ENCODE data around the gene TPCN1. TPM values are rescaled to one million over a fixed set of nuclear protein-coding genes. Genes with fewer than 3 reads are reported as not detected.

TPCN1 gene
- total and polyA plus RNA-seq, 2 of the 8 experiments (the other 6 are each of a cell fraction or from before 2014, with no cell fraction given), result 14.9 to 21.4 TPM

- ChIA-PET POLR2A (ENCODE audit: partially characterized antibody) (interaction anchor here (1.4 kb wide), 1 partner anchor 17 kb away, joined by 3 read pairs; no protein-coding TSS in a partner anchor), CTCF (ENCODE audit: partially characterized antibody) (no interaction called here)
- Histone ChIP-seq H3K36me3 (ENCODE audit: control insufficient read depth in 2 of 4, insufficient read depth in 4 of 4, low read length in 3 of 4) (no peaks in the 10 kb centered on the region), H2BK5ac (ENCODE audit: low read depth, low read length) (no peak overlapping the region), H3K18ac (ENCODE audit: extremely low read depth, low read length) (no peak overlapping the region), H3K4me3 (ENCODE audit: extremely low read depth in 1 of 4, insufficient read depth in 2 of 4, low read depth in 3 of 4, low read length in 4 of 4) (no peak overlapping the region), H3K79me1 (ENCODE audit: low read depth, low read length) (no peaks in the 10 kb centered on the region), H3K27ac (ENCODE audit: low read depth, low read length) (no peak overlapping the region), H3K4me2 (ENCODE audit: insufficient read depth in 1 of 2, low read depth in 2 of 2, low read length in 2 of 2) (no peak overlapping the region), H4K8ac (ENCODE audit: extremely low read depth, insufficient read depth, low read length) (no peak overlapping the region), H3K23ac (ENCODE audit: insufficient read length) (no peak overlapping the region), H3K56ac (replicated peaks; ENCODE audit: insufficient read length, low read depth, low read length) (no peak overlapping the region), H2BK15ac (ENCODE audit: low read length) (no peak overlapping the region), H3K79me2 (ENCODE audit: control insufficient read depth in 1 of 2, insufficient read depth in 2 of 2, low read length in 2 of 2) (no peaks in the 10 kb centered on the region), H3K4ac (replicated peaks; ENCODE audit: insufficient read length, low read depth, low read length) (no peak overlapping the region), H3K27me3 (replicated peaks in 1 of 4; ENCODE audit: control insufficient read depth in 3 of 4, extremely low read depth in 1 of 4, insufficient read depth in 3 of 4, low read length in 3 of 4) (no peaks in the 10 kb centered on the region), H4K20me1 (replicated peaks in 1 of 2; ENCODE audit: control insufficient read depth in 1 of 2, insufficient read depth in 2 of 2, low read length in 2 of 2) (no peaks in the 10 kb centered on the region), H2BK20ac (ENCODE audit: low read length) (no peak overlapping the region), H3K4me1 (replicated peaks in 1 of 4; ENCODE audit: control insufficient read depth in 3 of 4, insufficient read depth in 4 of 4, low read length in 3 of 4) (peaks cover 0 to 3% (median 0%) of the 10 kb centered on the region in 4 experiments; a peak in 4 of 7 replicates), H2BK120ac (replicated peaks; ENCODE audit: low read depth, low read length) (no peak overlapping the region), H3K14ac (ENCODE audit: insufficient read length) (no peak overlapping the region), H2AFZ (ENCODE audit: low read length) (no peak overlapping the region), H3K23me2 (ENCODE audit: low read depth, low read length) (no peaks in the 10 kb centered on the region), H3K9ac (replicated peaks in 1 of 4; ENCODE audit: extremely low read depth in 1 of 4, low read depth in 3 of 4, low read length in 3 of 4) (no peak overlapping the region), H2AK5ac (ENCODE audit: low read depth, low read length) (no peak overlapping the region), H4K91ac (replicated peaks; ENCODE audit: insufficient read length, low read length) (no peak overlapping the region), H2BK12ac (ENCODE audit: low read depth, low read length) (no peak overlapping the region), H4K5ac (ENCODE audit: insufficient read length, low read depth, low read length) (no peak overlapping the region), H3K9me3 (ENCODE audit: insufficient read depth in 2 of 2, low read depth in 1 of 2, low read length in 1 of 2) (no peaks in the 10 kb centered on the region)
- TF ChIP-seq RBBP5 (IDR thresholded peaks at IDR 0.05; ENCODE audit: borderline replicate concordance, low read depth, low read length) (no peak), SIRT6 (IDR thresholded peaks at IDR 0.05; ENCODE audit: low read length) (no peak), EGR1 (IDR thresholded peaks at IDR 0.05; ENCODE audit: borderline replicate concordance, low read depth, low read length) (no peak), KDM1A (IDR thresholded peaks at IDR 0.05; ENCODE audit: borderline replicate concordance, low read length) (no peak), TAF7 (optimal IDR thresholded peaks at IDR 0.05; ENCODE audit: borderline replicate concordance, low read depth, low read length) (no peak), RFX5 (IDR thresholded peaks at IDR 0.05; ENCODE audit: borderline replicate concordance, low read depth, low read length) (no peak), CTBP2 (IDR thresholded peaks at IDR 0.05; ENCODE audit: borderline replicate concordance, insufficient read depth, insufficient read length, low read length) (no peak)
- no peak for FAIRE-seq
- DNase-seq (ENCODE audit: low read depth in 1 of 2, low spot score in 2 of 2), result no peak
Measured at GRCh38 chr12:113262710-113263109, 41.4 kb downstream of the TPCN1 start.

Data from H1 (cell line).